Putamen (tissue), 1 donor: Measurements from ENCODE around the gene HSPA6.
"Not testable (repeated sequence)": the region's sequence is repeated elsewhere in the genome, so short reads cannot be mapped to it uniquely, and the experiment has no call there.

Source experiments
- DNase-seq: peaks from one replicate; pipeline ENCODE4 v3.0.0-alpha.2; 2016; ENCODE audit warnings: low spot score

The HSPA6 gene

DNA sequence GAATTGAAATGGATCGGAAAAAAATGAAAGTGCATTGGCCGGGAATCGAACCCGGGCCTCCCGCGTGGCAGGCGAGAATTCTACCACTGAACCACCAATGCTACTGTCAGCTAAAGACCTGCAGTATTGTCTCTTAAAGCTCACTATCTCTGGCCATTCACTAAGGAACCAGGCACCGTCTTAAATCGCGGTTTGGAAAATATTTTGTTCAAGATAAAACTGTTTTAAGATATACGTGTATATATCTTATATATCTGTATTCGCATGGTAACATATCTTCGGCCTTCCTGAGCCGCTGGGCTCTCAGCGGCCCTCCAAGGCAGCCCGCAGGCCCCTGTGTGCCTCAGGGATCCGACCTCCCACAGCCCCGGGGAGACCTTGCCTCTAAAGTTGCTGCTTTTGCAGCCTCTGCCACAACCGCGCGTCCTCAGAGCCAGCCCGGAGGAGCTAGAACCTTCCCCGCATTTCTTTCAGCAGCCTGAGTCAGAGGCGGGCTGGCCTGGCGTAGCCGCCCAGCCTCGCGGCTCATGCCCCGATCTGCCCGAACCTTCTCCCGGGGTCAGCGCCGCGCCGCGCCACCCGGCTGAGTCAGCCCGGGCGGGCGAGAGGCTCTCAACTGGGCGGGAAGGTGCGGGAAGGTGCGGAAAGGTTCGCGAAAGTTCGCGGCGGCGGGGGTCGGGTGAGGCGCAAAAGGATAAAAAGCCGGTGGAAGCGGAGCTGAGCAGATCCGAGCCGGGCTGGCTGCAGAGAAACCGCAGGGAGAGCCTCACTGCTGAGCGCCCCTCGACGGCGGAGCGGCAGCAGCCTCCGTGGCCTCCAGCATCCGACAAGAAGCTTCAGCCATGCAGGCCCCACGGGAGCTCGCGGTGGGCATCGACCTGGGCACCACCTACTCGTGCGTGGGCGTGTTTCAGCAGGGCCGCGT, at the start of gene HSPA6:
HSPA6 (plus strand) TSS at position 724 of the 925 bp plus-strand sequence; CDS start at position 843, 119 bp downstream.
- DNase-seq, result peak; percentile 88

GRCh38 chr1:161477711-161478110, 46.6 kb upstream of the HSPA6 start:
- DNase-seq, result not testable (repeated sequence)

GRCh38 chr1:161478985-161479384, 45.4 kb upstream of the HSPA6 start:
- no peak for DNase-seq

- no peak for DNase-seq
These were observed 43.8 kb upstream of the HSPA6 start for GRCh38 chr1:161480381-161481035.

DNA sequence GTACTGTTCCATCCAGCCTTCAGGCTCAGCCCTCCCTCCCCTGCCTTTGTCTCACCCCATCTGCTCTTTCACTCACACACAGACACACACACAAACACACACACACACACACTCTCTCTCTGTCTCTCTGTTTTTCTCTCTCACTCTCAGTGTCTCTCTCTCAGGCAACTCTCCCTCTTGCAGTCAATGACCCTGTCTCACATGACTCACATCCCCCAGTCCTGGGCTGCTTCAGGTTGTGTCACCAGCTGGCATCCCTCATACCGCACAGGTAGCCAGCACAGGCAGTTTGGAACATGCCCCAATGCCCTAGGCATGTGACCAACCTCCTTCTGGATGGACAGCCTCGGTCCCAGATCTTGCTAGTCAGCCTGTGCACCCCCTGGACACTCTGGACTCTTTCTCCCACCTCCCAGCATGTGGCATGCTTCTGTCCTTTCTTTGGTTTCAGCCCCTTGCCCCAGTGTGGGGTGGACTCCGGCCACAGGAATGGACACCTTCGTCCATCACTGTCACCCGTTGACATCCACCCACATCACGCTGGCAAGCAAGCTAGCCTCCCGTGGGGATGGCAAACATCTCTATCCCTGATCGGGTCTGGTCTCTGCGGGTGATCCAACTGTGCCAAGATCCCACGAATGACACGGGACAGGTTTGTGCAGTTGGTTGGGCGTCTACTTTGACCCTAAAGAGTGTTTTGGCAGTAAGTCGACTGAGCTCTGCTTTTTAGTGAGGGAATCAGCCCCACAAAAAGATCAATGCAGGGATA, 42.5 kb upstream of the HSPA6 start:
- DNase-seq, result no peak

DNA sequence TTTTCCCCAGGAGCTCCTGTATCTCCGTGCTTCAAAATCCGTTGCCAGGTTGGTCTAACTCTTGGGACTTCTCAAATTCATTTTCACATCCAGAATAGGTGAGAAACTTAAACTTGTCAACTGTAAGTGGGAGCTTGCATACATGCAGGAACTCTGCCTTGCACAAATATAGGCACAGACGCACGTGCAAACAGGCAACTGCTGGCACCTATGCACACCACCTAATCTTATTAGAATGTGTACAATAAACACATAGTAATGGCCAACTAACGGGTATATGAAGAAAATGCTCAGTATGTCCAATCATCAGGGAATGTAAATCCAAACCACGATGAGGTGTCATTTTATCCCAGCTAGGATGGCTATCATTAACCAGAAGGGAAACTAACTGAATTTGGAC, 41.7 kb upstream of the HSPA6 start:
- DNase-seq, result no peak

- DNase-seq, result no peak
These were observed 41.0 kb upstream of the HSPA6 start for GRCh38 chr1:161483361-161483760.

DNA sequence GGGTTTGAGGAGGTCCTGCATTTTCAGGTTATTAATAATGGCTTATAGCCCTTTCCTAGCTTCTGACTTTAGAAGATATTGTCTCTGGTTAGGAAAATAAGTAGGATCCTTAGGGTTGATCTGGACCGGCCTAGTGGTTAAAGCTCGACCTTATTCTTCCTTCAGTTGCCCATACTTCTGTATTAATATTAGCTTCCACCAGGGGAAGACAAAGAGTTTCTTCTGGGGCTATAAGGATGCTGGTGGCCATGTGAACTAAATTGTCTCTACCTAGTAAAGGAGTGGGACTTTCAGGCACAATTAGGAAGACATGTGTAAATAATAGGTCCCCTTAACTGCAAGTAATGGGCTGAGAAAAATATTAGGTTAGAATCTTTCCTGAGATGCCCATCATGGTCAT, 39.7 kb upstream of the HSPA6 start:
- no peak for DNase-seq

GRCh38 chr1:161486806-161487741, 37.3 kb upstream of the HSPA6 start:
- DNase-seq, result peak; percentile 59

DNA sequence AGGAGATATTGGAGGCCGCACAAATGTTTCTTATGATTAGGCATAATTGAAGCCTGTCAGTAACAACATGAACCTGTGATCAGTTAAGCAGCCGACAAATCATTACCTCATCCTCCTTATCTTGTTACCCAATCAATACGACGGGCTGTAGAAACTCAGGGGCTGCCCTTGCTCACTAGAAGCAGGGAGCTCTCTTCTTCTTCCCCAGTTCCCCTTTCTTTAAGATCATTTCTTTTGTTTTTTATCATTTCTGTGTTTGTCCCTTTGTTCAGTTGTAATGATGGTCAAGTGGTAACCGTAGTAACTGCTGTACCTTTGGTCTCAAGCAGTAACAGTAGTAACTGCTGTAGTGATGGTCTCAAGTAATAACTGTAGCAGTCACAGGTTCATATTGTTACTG, 32.9 kb upstream of the HSPA6 start:
- no peak for DNase-seq

DNA sequence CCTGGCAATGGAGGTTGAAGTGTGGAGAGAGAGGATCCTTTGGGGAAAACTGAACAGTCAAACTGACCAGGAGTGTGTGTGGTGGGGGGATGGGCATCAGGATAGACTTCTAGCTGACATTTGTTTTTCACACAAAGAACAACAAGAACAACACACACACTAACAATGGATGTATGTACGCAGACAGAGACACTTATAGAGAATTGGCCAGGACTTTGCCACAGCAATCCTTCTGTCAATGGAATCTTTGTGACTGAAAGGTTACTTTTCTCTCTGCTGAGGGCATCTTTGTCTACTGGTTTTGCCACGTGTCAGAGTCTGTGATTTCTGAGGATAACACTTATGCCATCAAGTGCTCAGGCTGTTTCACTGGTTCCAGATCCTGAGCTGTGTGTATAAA, 31.5 kb upstream of the HSPA6 start:
- peak; percentile 59 for DNase-seq

- DNase-seq, result no peak
These were observed 30.1 kb upstream of the HSPA6 start for GRCh38 chr1:161494091-161494735.

GRCh38 chr1:161495490-161495889, 28.9 kb upstream of the HSPA6 start:
- no peak for DNase-seq

- DNase-seq, result no peak
These were observed 26.4 kb upstream of the HSPA6 start for GRCh38 chr1:161497961-161498360.

GRCh38 chr1:161498646-161499045, 25.7 kb upstream of the HSPA6 start:
- DNase-seq, result no peak

GRCh38 chr1:161499099-161500039, 25.0 kb upstream of the HSPA6 start:
- peak; percentile 29 for DNase-seq

DNA sequence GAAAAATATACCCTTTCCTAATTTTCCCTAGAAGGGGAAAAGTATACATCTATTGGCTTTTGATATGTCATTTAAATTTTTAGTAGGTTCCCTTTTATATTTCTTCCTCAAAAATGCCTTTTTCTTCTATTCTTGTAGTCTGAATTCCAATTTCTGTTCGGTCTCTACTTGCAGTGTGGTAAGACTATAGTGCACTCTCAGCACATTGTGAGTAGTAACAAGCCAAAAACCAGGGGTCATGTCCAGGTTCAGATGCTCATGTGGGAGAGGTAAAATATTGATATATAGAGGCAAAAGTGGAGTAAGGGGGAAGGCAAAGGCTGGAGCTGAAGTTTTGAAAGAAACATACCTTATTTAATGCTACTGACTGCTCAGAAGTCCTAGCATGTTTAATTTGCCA, 23.1 kb upstream of the HSPA6 start:
- no peak for DNase-seq

DNA sequence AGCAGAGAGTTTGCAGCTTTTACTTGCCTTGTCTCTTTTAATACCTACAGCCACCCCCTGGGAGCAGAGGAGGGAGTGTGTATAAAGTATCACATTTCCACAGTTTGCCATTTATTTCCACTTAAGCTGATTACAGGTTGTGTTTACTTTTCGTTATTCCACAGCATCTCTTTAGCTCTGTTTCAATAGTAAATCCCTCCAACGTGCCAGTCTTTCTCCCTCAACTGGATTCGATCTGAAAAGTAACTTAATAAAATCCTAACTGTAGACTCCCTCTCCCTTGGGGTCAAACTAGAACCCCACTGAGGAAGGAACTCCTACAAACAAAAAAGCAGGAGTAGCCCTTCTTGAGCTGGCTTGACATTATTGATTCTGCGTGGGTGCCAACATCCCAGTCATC, 22.2 kb upstream of the HSPA6 start:
- DNase-seq, result no peak

- DNase-seq, result no peak
These were observed 21.5 kb upstream of the HSPA6 start for GRCh38 chr1:161502641-161503393.
